WTC11 (cell line): ENCODE results near the gene ELOA2.

Experiments
- ETV6 ChIP-seq: sonication (generic); formaldehyde crosslinking; IDR thresholded peaks from 2 replicates; pipeline ENCODE4 v1.8.1; 2022; ENCODE audit warnings: mild to moderate bottlenecking, missing genetic modification reagents
- HMGXB4 ChIP-seq: sonication (generic); formaldehyde crosslinking; IDR thresholded peaks from 2 replicates; pipeline ENCODE4 v1.8.1; 2023; ENCODE audit warnings: mild to moderate bottlenecking, moderate library complexity, missing genetic modification reagents
- ZNF416 ChIP-seq: fragments of 250-450 bp; sonication (Bioruptor Pico); IDR thresholded peaks from 2 replicates; pipeline ENCODE4 v1.9.0; 2021; ENCODE audit warnings: mild to moderate bottlenecking, inconsistent platforms

- TF ChIP-seq ETV6 (CRISPR knock-in tag) (no peak), ZNF416 (CRISPR knock-in tag) (no peak), HMGXB4 (CRISPR knock-in tag) (no peak)
These were observed 2.5 kb downstream of the ELOA2 start for GRCh38 chr18:47032945-47033344.
